Upper lobe of left lung (tissue), 6 donors: ENCODE data around the gene FOXO3. TPM values are rescaled to one million over a fixed set of nuclear protein-coding genes. Genes with fewer than 3 reads are reported as not detected.
A peak's percentile ranks its signal among the peaks of the same experiment; 100 is the strongest.

Source experiments
- ATAC-seq, 2 donors: fragments of 200-7000 bp; cut with Tn5 transposase; one replicate each; pipeline ENCODE4 v1.9.1; 2022; ENCODE audit warnings: mild to moderate bottlenecking in 2 of 2, moderate library complexity in 2 of 2; ENCODE audit not compliant: low FRiP score in 2 of 2
- DNase-seq, 2 donors: peaks; one replicate each; pipeline ENCODE4 v3.0.0-alpha.2; 2019 to 2020
- H3K27ac ChIP-seq, 4 donors: fragments of 200-600 bp; sonication (generic); one replicate each; pipeline ENCODE4 v1.5.1; 2016 to 2019
- H3K27me3 ChIP-seq, 4 donors: fragments of 200-600 bp; sonication (generic); one replicate each; pipeline ENCODE4 v1.5.1; 2017 to 2019
- H3K36me3 ChIP-seq, 4 donors: fragments of 200-600 bp; sonication (generic); one replicate each; pipeline ENCODE4 v1.5.1; 2016 to 2019
- H3K4me1 ChIP-seq, 4 donors: fragments of 200-600 bp; sonication (generic); one replicate each; pipeline ENCODE4 v1.5.1; 2018 to 2019
- H3K4me3 ChIP-seq, 4 donors: fragments of 200-600 bp; sonication (generic); one replicate each; pipeline ENCODE4 v1.5.1; 2017 to 2019; ENCODE audit warnings: mild to moderate bottlenecking in 2 of 4, moderate library complexity in 1 of 4
- H3K9me3 ChIP-seq, 4 donors: fragments of 200-600 bp; sonication (generic); one replicate each; pipeline ENCODE4 v1.5.1; 2018 to 2019
- EP300 ChIP-seq, 4 donors: sonication (generic); formaldehyde crosslinking; IDR thresholded peaks; one replicate each; pipeline ENCODE4 v1.5.1; 2017; ENCODE audit warnings: antibody characterized with exemption in 4 of 4, control low read depth in 2 of 4
- POLR2A ChIP-seq, 4 donors: fragments of 450-650 bp; IDR thresholded peaks; one replicate each; pipeline ENCODE4 v1.5.1; 2016 to 2017; ENCODE audit warnings: antibody characterized with exemption in 4 of 4, mild to moderate bottlenecking in 2 of 4
- POLR2AphosphoS5 ChIP-seq, 2 donors: sonication (generic); formaldehyde crosslinking; IDR thresholded peaks; one replicate each; pipeline ENCODE4 v1.5.1; 2017; ENCODE audit warnings: antibody characterized with exemption in 2 of 2
- WGBS, 2 donors: methylation state at CpG; one replicate each; pipeline ENCODE4 v1.1.5; 2017 to 2018; 5-methylcytosine and 5-hydroxymethylcytosine counted together
- total RNA-seq, 6 donors: library from RNA; depleted of rRNA in 4 of 6; stranded (reverse); fragments of >200 nt in 4 of 6; gene quantifications; one replicate each; pipeline versions ENCODE4 v1.1.0 to v1.2.1, GENCODE V29; 2016 to 2021
- TF ChIP-seq, protein P1 (sequence below), 6 experiments: fragments of 450-650 bp in 4 of 6; fragments of 200-600 bp in 2 of 6; sonication (generic) in 2 of 6; IDR thresholded peaks; one replicate each; pipeline ENCODE4 v1.5.1; 2016 to 2019; ENCODE audit warnings: antibody characterized with exemption in 6 of 6
- donor health status: DM: no; HTN: no; CAD: no; lungs with moderate emphysema.
- donor health status: DM: no; HTN: yes; CAD: no; lungs with severe emphysema.

The FOXO3 gene
- total RNA-seq, 6 donors from 2014 or later: 52.6 to 101 (median 71.9) TPM

DNA sequence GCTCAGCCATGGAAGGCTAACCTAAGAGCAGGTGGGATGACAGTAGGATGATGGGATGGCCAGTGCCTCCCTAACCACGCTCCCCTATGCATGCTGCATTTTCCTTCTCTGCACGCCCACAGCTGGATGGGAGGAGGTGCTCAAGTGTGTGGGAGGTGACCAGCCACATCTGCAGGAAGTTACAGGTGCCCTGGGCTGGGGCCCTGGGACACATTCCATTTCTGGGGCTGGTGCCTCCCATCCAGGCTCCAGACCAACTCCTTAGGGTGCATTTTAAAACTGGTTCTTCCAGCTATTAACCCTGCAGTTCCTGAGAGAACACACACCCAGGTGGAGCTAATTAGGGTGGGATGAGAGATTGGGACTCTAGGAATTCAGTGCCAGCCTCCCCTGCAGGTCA, 152.2 kb downstream of the FOXO3 start:
- ATAC-seq: peak in 1 of 2 donors; percentile 4
- Histone ChIP-seq H3K27me3 (no peaks in the 10 kb centered on the region), H3K4me3 (no peak overlapping the region), H3K4me1 (peaks cover 0 to 29% (median 18%) of the 10 kb centered on the region in 4 donors), H3K36me3 (no peaks in the 10 kb centered on the region), H3K27ac (no peak overlapping the region), H3K9me3 (no peaks in the 10 kb centered on the region)
- 61 to 79% methylated on average over 2 of the region's 2 CpGs for WGBS, 2 donors
- peak in 1 of 2 donors; percentile 47 for DNase-seq
- TF ChIP-seq POLR2A (IDR thresholded peaks at IDR 0.05) (no peak), EP300 (IDR thresholded peaks at IDR 0.05) (no peak), POLR2AphosphoS5 (IDR thresholded peaks at IDR 0.05) (no peak)
- TF ChIP-seq, protein P1, sequence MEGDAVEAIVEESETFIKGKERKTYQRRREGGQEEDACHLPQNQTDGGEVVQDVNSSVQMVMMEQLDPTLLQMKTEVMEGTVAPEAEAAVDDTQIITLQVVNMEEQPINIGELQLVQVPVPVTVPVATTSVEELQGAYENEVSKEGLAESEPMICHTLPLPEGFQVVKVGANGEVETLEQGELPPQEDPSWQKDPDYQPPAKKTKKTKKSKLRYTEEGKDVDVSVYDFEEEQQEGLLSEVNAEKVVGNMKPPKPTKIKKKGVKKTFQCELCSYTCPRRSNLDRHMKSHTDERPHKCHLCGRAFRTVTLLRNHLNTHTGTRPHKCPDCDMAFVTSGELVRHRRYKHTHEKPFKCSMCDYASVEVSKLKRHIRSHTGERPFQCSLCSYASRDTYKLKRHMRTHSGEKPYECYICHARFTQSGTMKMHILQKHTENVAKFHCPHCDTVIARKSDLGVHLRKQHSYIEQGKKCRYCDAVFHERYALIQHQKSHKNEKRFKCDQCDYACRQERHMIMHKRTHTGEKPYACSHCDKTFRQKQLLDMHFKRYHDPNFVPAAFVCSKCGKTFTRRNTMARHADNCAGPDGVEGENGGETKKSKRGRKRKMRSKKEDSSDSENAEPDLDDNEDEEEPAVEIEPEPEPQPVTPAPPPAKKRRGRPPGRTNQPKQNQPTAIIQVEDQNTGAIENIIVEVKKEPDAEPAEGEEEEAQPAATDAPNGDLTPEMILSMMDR (IDR thresholded peaks at IDR 0.05): no peak

DNA sequence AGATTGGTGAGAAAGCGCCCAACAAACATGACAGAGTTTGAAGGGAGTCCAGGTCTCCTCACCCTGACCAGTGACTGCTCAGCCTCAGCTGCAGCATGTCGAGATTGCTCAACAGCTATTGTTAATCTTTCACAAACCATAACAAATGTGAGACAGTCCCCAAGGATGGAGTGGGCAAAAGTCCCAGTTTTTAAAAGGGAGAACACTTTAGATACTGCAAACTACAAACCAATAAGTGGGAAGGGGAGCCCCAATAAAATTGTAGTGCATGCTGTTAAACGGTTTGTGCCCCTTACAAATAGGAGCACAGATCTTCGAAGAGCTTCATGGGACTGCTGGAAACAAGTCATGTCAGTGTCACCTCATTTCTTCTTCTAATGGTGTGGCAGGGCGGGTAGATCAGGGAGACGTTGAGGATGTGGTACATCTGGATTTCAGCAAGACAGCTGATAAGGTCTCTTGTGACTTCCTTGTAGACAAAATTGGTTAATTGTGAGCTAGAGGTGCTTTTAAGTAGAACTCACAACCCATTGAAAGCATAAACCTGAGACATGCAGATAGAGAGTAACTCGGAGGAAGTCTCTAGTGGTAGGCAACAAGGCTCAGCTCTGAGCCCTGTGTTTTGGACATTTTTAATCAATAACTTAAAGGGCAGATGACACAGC, 153.5 kb downstream of the FOXO3 start:
- peaks cover 0 to 29% (median 17%) of the 10 kb centered on the region in 4 donors for H3K4me1 ChIP-seq
- peak; percentile 15 to 81 for ATAC-seq
- WGBS, 2 donors: 43 to 53% methylated on average over 7 of the region's 7 CpGs
- no peak overlapping the region for H3K4me3 ChIP-seq
- H3K9me3 ChIP-seq: no peaks in the 10 kb centered on the region
- TF ChIP-seq EP300 (IDR thresholded peaks at IDR 0.05) (no peak), POLR2AphosphoS5 (IDR thresholded peaks at IDR 0.05) (peak in 1 of 2 donors; percentile 39)
- H3K27ac ChIP-seq: peak overlapping the region in 2 of 4 donors; percentile 48 to 53
- no peaks in the 10 kb centered on the region for H3K36me3 ChIP-seq
- H3K27me3 ChIP-seq: no peaks in the 10 kb centered on the region
- DNase-seq: no peak

DNA sequence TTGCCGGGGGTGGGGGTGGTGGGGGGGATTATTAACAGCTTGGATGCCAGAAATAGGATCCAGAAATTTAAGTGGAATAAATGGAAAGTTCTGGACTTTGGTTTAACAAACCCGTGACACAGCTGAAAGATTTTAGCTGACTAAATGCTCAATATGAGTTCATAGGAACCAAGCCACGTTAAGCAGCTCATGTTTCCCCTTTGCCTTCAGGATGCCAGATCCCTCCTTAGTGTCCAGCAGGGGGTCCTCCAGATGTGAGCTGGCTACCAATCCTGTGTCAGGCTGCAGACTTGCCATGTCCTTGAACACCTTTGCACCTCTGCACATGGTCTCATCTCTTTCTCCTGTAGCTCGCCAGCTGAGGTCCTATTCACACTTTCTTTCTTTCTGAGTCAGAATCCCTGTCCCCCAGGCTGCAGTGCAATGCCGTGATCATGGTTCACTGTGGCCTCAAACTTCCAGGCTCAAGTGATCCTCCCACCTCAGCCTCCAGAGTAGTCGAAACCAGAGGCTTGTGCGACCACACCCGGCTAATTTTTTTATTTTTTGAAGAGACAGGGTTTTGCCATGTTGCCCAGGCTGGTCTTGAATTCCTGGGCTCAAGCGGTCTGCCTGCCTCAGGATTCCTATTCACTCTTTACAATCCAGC, 154.2 kb downstream of the FOXO3 start:
- H3K9me3 ChIP-seq: no peaks in the 10 kb centered on the region
- 78 to 80% methylated on average over 9 of the region's 9 CpGs for WGBS, 2 donors
- DNase-seq (no peak), ATAC-seq (no peak)
- H3K4me1 ChIP-seq: peaks cover 0 to 29% (median 17%) of the 10 kb centered on the region in 4 donors
- H3K36me3 ChIP-seq: no peaks in the 10 kb centered on the region
- H3K4me3 ChIP-seq: no peak overlapping the region
- H3K27ac ChIP-seq: peak overlapping the region in 3 of 4 donors; percentile 27 to 53 (median 48)
- H3K27me3 ChIP-seq: no peaks in the 10 kb centered on the region
- TF ChIP-seq EP300 (IDR thresholded peaks at IDR 0.05): no peak
- no peak for TF ChIP-seq POLR2A (IDR thresholded peaks at IDR 0.05)
- no peak for TF ChIP-seq POLR2AphosphoS5 (IDR thresholded peaks at IDR 0.05)
- TF ChIP-seq, protein P1 (IDR thresholded peaks at IDR 0.05): no peak

DNA sequence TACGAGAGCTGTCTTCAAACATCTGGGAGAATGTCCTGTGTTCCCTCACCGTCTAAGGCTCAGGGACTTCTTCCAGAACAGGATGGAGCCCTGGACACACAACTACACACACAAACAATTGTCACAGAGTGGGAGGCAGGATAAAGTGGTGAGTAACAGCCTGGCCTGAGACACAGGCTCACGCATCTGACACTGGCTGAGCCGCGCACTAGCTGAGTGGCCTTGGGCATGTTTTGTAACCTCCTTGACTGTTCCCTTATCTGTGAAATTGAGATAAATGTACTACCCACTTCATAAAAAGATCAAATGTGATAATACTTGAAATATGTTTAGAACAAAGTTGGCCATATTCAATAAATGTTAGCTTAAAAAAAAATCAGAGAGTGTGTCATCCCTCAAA, 155.1 kb downstream of the FOXO3 start:
- H3K4me1 ChIP-seq: peaks cover 0 to 33% (median 18%) of the 10 kb centered on the region in 4 donors
- ATAC-seq (no peak), DNase-seq (no peak)
- H3K27ac ChIP-seq: no peak overlapping the region
- H3K36me3 ChIP-seq: no peaks in the 10 kb centered on the region
- H3K9me3 ChIP-seq: no peaks in the 10 kb centered on the region
- TF ChIP-seq POLR2AphosphoS5 (IDR thresholded peaks at IDR 0.05) (no peak), EP300 (IDR thresholded peaks at IDR 0.05) (no peak), POLR2A (IDR thresholded peaks at IDR 0.05) (no peak)
- TF ChIP-seq, protein P1 (IDR thresholded peaks at IDR 0.05): no peak
- no peak overlapping the region for H3K4me3 ChIP-seq
- H3K27me3 ChIP-seq: no peaks in the 10 kb centered on the region
- WGBS, 2 donors: 77 to 78% methylated on average over 5 of the region's 5 CpGs
